ENCODE results near the gene SLC22A4. TPM values are rescaled to one million over a fixed set of nuclear protein-coding genes. Genes with fewer than 3 reads are reported as not detected.

Gene SLC22A4
- total RNA-seq, 1 donor from 2014 or later, result not detected

DNA sequence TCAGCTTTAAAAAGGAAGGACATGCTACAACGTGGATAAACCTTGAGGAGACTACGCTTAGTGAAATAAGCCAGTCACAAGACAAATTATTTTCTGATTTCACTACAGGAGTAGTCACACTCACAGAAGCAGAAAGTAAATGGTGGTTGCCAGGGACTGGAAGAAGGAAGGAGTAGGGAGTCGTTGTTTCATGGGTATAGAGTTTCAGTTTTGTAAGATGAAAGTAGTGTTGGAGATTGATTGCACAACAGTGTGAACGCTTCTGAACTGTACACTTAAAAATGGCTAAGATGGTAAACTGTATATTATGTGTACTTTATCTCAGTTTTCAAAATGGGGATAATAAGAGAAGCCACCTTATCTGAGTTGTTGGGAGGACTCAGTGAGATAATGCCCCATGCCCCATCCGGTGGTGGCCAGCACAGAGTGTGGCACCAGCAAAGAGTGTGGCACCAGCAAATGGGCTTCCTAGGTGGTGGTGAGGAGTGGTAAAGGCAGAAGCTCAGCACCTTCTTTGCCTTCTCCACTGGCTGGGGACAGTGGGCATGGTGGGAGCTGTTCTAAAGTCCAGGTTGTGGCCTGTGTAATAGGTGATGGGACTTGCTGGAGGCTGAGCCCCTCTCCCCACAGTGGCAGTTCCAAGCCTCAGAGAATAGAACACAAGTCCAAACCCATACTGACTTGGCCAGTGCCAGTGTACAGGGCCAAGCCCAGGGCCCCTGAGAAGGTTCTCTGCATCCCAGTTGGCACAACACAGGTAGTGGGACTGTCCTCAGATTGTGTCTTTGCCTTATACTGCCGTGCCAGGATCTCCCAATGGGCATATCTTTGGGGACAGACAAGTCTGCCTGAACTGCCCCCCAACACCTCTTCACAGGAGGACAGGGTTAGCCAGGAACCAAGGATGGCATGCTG lies 4.4 kb downstream of the SLC22A4 start:
- intact Hi-C loops (cut with micrococcal nuclease), result no loop called here
- Mint-ChIP-seq H3K36me3 (ENCODE audit: low read depth) (no peaks in the 10 kb centered on the region), H3K4me3 (no peak overlapping the region), H3K27ac (no peak overlapping the region), H3K27me3 (peaks cover 21% of the 10 kb centered on the region), H3K4me1 (peaks cover 14% of the 10 kb centered on the region), H3K9me3 (no peaks in the 10 kb centered on the region)
- ChIA-PET POLR2A (no interaction called here), CTCF (no interaction called here)
- DNase-seq, result no peak
- TF ChIP-seq CTCF (IDR thresholded peaks at IDR 0.05), result no peak
- ATAC-seq (ENCODE audit: low read depth), result no peak

- H3K27me3 Mint-ChIP-seq, result peaks cover 17% of the 10 kb centered on the region
- H3K9me3 Mint-ChIP-seq, result peaks cover under 1% of the 10 kb centered on the region
- no peaks in the 10 kb centered on the region for H3K36me3 Mint-ChIP-seq (ENCODE audit: low read depth)
- ChIA-PET CTCF (no interaction called here), POLR2A (no interaction called here)
- ATAC-seq (ENCODE audit: low read depth) (no peak), DNase-seq (no peak)
- peaks cover 10% of the 10 kb centered on the region for H3K4me1 Mint-ChIP-seq
- H3K4me3 Mint-ChIP-seq, result no peak overlapping the region
- intact Hi-C loops (cut with micrococcal nuclease), result no loop called here
- TF ChIP-seq CTCF (IDR thresholded peaks at IDR 0.05), result no peak
- no peak overlapping the region for H3K27ac Mint-ChIP-seq
These were observed 5.7 kb downstream of the SLC22A4 start for GRCh38 chr5:132299917-132300316.

DNA sequence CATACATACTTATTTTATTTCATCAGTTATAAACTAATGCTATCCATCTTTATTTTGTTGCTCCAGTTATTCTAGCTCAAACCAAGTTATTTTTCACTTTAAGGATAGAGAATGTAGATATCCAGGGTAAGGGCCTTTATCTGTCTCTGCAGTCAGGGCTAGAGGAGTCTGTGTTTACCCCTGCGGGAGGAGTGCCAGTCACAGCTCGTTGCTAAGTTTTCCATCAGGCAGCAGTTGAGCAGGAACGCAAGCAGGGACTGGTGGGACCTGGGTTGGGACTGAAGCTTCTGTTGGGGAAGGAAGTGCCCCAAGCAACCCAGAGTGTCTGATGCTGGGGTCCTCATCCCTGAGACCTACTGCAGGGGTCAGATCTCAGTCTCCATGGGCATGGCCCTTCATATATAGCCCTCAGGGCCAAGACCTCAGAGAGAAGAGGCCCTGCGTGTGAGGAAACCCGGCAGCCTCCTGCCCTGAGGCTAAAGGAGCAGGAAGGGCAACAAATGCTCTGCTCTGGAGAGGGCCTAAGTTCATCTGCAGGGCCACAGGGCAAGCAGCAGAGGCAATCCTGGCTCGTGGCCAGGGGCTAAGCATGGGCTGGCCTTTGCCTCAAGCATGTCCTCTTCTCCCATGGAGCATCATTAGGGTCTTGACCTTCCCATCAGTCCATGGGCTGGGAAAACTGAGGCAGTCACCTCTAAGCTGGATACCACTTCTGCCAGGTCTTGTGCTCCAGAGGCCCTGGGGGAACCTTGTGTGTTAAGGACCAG lies 6.6 kb downstream of the SLC22A4 start:
- no peak for TF ChIP-seq CTCF (IDR thresholded peaks at IDR 0.05)
- Mint-ChIP-seq H3K4me3 (no peak overlapping the region), H3K4me1 (peaks cover 2% of the 10 kb centered on the region), H3K36me3 (ENCODE audit: low read depth) (peaks cover 6% of the 10 kb centered on the region), H3K27me3 (peaks cover 10% of the 10 kb centered on the region), H3K27ac (no peak overlapping the region), H3K9me3 (peaks cover 6% of the 10 kb centered on the region)
- DNase-seq (no peak), ATAC-seq (ENCODE audit: low read depth) (no peak)
- intact Hi-C loops (cut with micrococcal nuclease), result no loop called here
- POLR2A ChIA-PET, result no interaction called here
- CTCF ChIA-PET, result no interaction called here

GRCh38 chr5:132301344-132302271 lies 7.4 kb downstream of the SLC22A4 start:
- POLR2A ChIA-PET, result no interaction called here
- intact Hi-C loops (cut with micrococcal nuclease), result no loop called here
- Mint-ChIP-seq H3K27me3 (peaks cover 2% of the 10 kb centered on the region), H3K27ac (no peak overlapping the region), H3K4me1 (no peaks in the 10 kb centered on the region), H3K36me3 (ENCODE audit: low read depth) (peaks cover 6% of the 10 kb centered on the region), H3K9me3 (peaks cover 8% of the 10 kb centered on the region), H3K4me3 (no peak overlapping the region)
- TF ChIP-seq CTCF (IDR thresholded peaks at IDR 0.05), result no peak
- no peak for DNase-seq
- ATAC-seq (ENCODE audit: low read depth), result no peak
- CTCF ChIA-PET, result no interaction called here
